Vagina (tissue), 2 donors: ENCODE measurements around the gene MERTK. TPM values are rescaled to one million over a fixed set of nuclear protein-coding genes. Genes with fewer than 3 reads are reported as not detected.

Experiments
- DNase-seq, 2 donors: peaks; one replicate each; pipeline ENCODE4 v3.0.0-alpha.2; 2017; ENCODE audit errors: extremely low spot score in 2 of 2
- H3K27ac ChIP-seq: fragments of 200-600 bp; sonication (generic); one replicate; pipeline ENCODE4 v1.5.1; 2019
- H3K27me3 ChIP-seq: fragments of 200-600 bp; sonication (generic); one replicate; pipeline ENCODE4 v1.5.1; 2019
- H3K36me3 ChIP-seq, 2 donors: fragments of 200-600 bp; sonication (generic); one replicate each; pipeline ENCODE4 v1.5.1; 2017 to 2019
- H3K4me1 ChIP-seq: fragments of 200-600 bp; sonication (generic); one replicate; pipeline ENCODE4 v1.5.1; 2019
- H3K4me3 ChIP-seq, 2 donors: fragments of 200-600 bp; sonication (generic); 1 replicate in 1 of 2; 2 replicates in 1 of 2; pipeline ENCODE4 v1.5.1; 2016 to 2019
- H3K9me3 ChIP-seq: fragments of 200-600 bp; sonication (generic); one replicate; pipeline ENCODE4 v1.5.1; 2019
- POLR2A ChIP-seq, 2 donors: fragments of 450-650 bp; IDR thresholded peaks; one replicate each; pipeline ENCODE4 v1.6.1; 2017; ENCODE audit warnings: antibody characterized with exemption in 2 of 2, mild to moderate bottlenecking in 2 of 2, moderate library complexity in 2 of 2
- POLR2AphosphoS5 ChIP-seq, 2 donors: sonication (generic); formaldehyde crosslinking; IDR thresholded peaks; one replicate each; pipeline ENCODE4 v1.9.0; 2017; ENCODE audit warnings: antibody characterized with exemption in 2 of 2, mild to moderate bottlenecking in 2 of 2, low read depth in 1 of 2; ENCODE audit not compliant: insufficient read depth in 1 of 2
- intact Hi-C: fragments of 100-400 bp; cut with DNase I; formaldehyde crosslinking; loops from one replicate; pipeline ENCODE4 v1.15.1; 2023
- total RNA-seq: library from RNA; depleted of rRNA; stranded (reverse); fragments of >200 nt; gene quantifications from one replicate; pipeline ENCODE4 v1.2.3, GENCODE V29; 2016
- TF ChIP-seq, protein P1 (sequence below), 3 experiments: fragments of 450-650 bp in 2 of 3; fragments of 200-600 bp in 1 of 3; sonication (generic) in 1 of 3; IDR thresholded peaks; one replicate each; pipeline ENCODE4 v1.5.1; 2017 to 2019; ENCODE audit warnings: antibody characterized with exemption in 3 of 3, mild to moderate bottlenecking in 2 of 3, moderate library complexity in 2 of 3

The MERTK gene
- total RNA-seq, 1 donor from 2014 or later = 15.7 TPM

DNA sequence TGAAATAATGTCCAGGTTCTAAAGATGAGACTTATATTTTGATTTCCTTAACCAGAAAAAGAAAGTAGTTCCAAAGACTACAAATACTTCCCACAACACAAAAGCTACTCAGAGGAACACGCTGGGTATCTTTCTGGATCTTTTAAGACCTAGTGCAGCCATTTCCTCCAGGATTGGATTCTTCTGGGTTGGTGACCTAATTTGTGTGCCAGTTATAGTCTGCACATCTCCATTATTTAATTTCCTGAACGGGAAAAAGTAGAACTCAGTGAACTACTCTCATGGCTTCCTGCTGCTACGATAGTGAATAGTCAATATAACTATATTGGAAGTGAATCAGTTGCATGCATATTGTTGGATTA is 158.2 kb downstream of the MERTK start:
- peaks cover 0 to 11% of the 10 kb centered on the region in 2 donors for H3K36me3 ChIP-seq
- no peaks in the 10 kb centered on the region for H3K27me3 ChIP-seq
- no peak for DNase-seq
- peak overlapping the region; percentile 77 to 92 for H3K4me3 ChIP-seq
- H3K9me3 ChIP-seq = no peaks in the 10 kb centered on the region
- intact Hi-C loops = no loop called here
- H3K27ac ChIP-seq = peak overlapping the region; percentile 97
- H3K4me1 ChIP-seq = peaks cover 30% of the 10 kb centered on the region
- TF ChIP-seq POLR2A (IDR thresholded peaks at IDR 0.05) (no peak), POLR2AphosphoS5 (IDR thresholded peaks at IDR 0.05; ENCODE audit: insufficient read depth in 1 of 2, low read depth in 1 of 2) (no peak)
- TF ChIP-seq, protein P1, sequence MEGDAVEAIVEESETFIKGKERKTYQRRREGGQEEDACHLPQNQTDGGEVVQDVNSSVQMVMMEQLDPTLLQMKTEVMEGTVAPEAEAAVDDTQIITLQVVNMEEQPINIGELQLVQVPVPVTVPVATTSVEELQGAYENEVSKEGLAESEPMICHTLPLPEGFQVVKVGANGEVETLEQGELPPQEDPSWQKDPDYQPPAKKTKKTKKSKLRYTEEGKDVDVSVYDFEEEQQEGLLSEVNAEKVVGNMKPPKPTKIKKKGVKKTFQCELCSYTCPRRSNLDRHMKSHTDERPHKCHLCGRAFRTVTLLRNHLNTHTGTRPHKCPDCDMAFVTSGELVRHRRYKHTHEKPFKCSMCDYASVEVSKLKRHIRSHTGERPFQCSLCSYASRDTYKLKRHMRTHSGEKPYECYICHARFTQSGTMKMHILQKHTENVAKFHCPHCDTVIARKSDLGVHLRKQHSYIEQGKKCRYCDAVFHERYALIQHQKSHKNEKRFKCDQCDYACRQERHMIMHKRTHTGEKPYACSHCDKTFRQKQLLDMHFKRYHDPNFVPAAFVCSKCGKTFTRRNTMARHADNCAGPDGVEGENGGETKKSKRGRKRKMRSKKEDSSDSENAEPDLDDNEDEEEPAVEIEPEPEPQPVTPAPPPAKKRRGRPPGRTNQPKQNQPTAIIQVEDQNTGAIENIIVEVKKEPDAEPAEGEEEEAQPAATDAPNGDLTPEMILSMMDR (IDR thresholded peaks at IDR 0.05) = no peak

DNA sequence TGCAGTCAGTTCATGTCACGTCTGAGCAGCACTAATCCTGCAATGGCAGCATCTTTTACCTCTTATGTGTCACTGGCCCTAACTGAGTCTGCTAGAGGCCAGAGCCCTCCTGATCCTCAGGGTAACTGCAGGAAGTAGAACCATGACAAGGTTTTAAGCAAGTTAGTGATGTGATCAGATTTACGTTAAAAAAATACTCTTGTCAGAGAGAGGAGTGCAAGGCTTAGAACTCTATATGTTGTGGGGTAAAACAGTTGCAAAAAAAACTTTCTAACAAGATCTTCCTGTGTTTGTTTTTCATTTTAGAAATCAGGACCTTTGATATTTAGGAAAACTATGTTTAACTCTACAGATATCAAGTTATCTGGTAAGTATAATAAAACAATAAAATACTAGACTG is 161.3 kb downstream of the MERTK start:
- Histone ChIP-seq H3K4me3 (no peak overlapping the region), H3K4me1 (peaks cover 22% of the 10 kb centered on the region), H3K9me3 (no peaks in the 10 kb centered on the region), H3K27ac (no peak overlapping the region), H3K27me3 (no peaks in the 10 kb centered on the region), H3K36me3 (peaks cover 0 to 27% of the 10 kb centered on the region in 2 donors)
- intact Hi-C loops = no loop called here
- no peak for DNase-seq
- TF ChIP-seq POLR2AphosphoS5 (IDR thresholded peaks at IDR 0.05; ENCODE audit: insufficient read depth in 1 of 2, low read depth in 1 of 2) (no peak), POLR2A (IDR thresholded peaks at IDR 0.05) (no peak)
- TF ChIP-seq, protein P1 (IDR thresholded peaks at IDR 0.05) = no peak

DNA sequence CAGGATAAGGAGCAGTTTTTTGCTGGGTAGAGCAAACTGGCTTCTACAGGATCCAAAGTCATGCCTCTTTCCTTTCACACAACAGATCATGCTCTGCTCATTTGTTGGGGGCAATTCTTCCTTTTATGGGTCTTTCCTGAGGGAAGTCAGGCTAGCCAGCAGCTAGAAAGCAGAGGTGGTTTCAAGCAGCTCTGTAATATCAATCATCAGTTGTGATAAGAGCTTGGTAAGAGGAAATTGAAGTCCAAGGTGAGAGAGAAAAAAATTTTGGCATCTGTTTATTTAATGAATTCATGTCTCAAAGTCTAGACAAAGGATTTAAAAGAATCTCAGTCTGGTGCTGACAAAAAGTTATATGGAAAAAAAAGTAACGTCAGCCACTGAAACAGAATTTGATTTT is 162.9 kb downstream of the MERTK start:
- peaks cover 0 to 39% of the 10 kb centered on the region in 2 donors for H3K36me3 ChIP-seq
- peaks cover 21% of the 10 kb centered on the region for H3K4me1 ChIP-seq
- no peak overlapping the region for H3K27ac ChIP-seq
- TF ChIP-seq POLR2AphosphoS5 (IDR thresholded peaks at IDR 0.05; ENCODE audit: insufficient read depth in 1 of 2, low read depth in 1 of 2) (no peak), POLR2A (IDR thresholded peaks at IDR 0.05) (no peak)
- TF ChIP-seq, protein P1 (IDR thresholded peaks at IDR 0.05) = no peak
- DNase-seq = no peak
- intact Hi-C loops = no loop called here
- H3K4me3 ChIP-seq = no peak overlapping the region
- no peaks in the 10 kb centered on the region for H3K27me3 ChIP-seq
- no peaks in the 10 kb centered on the region for H3K9me3 ChIP-seq

DNA sequence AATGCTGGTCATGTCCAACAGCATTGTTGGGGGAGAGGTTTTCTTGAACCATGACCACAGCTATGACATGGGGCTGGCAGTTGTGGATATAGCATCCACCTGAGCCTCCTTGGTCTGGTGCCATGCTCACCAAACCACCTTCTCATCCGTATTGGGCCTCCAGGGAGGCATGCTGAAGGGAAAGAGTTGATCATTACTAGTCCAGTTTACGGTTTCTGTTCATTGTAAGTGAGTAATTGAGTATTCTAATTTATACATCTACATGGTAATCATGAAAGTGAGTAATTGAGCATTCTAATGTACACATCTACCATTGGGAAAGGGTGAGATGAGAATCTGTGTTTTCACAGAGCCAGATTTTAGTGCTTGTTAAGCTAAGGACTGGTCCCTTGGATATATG is 163.4 kb downstream of the MERTK start:
- peaks cover 0 to 44% of the 10 kb centered on the region in 2 donors for H3K36me3 ChIP-seq
- TF ChIP-seq POLR2A (IDR thresholded peaks at IDR 0.05) (no peak), POLR2AphosphoS5 (IDR thresholded peaks at IDR 0.05; ENCODE audit: insufficient read depth in 1 of 2, low read depth in 1 of 2) (no peak)
- TF ChIP-seq, protein P1 (IDR thresholded peaks at IDR 0.05) = no peak

DNA sequence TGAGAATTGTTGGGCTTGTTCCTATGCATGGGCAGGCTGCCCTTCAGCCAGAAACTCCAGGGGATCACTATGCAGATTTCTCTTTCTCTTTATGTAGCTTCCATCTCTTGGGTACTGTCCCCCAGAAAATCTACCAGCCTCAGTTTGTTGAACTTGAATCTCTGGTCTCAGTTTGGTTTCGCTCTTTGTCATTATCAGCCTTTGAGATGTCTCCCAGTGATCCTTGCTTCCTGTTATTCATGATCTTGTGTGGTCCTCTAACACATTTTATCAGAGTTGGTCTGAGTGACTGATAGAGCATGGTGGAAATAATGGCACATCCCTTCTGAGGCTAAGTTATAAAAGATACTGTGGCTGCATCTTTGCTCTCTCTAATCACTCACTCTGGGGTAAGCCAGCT is 164.5 kb downstream of the MERTK start:
- H3K9me3 ChIP-seq = no peaks in the 10 kb centered on the region
- DNase-seq = no peak
- peaks cover 5% of the 10 kb centered on the region for H3K4me1 ChIP-seq
- H3K36me3 ChIP-seq = peaks cover 0 to 55% of the 10 kb centered on the region in 2 donors
- no peak overlapping the region for H3K4me3 ChIP-seq
- H3K27me3 ChIP-seq = no peaks in the 10 kb centered on the region
- intact Hi-C loops = no loop called here
- no peak overlapping the region for H3K27ac ChIP-seq
- TF ChIP-seq POLR2AphosphoS5 (IDR thresholded peaks at IDR 0.05; ENCODE audit: insufficient read depth in 1 of 2, low read depth in 1 of 2) (no peak), POLR2A (IDR thresholded peaks at IDR 0.05) (no peak)
- TF ChIP-seq, protein P1 (IDR thresholded peaks at IDR 0.05) = no peak

More for the DNA sequence above, 163.4 kb downstream of the MERTK start:
- H3K9me3 ChIP-seq = no peaks in the 10 kb centered on the region
- no peak overlapping the region for H3K4me3 ChIP-seq
- intact Hi-C loops = no loop called here
- H3K27me3 ChIP-seq = no peaks in the 10 kb centered on the region
- H3K4me1 ChIP-seq = peaks cover 16% of the 10 kb centered on the region
- H3K27ac ChIP-seq = no peak overlapping the region
- no peak for DNase-seq
